HG03439 (cell line): ENCODE measurements around the gene ZFHX3.
A peak's percentile ranks its signal among the peaks of the same experiment; 100 is the strongest.

Experiments used
- ATAC-seq: cut with Tn5 transposase; IDR thresholded peaks from one replicate; pipeline ENCODE4 v1.9.1; 2021; ENCODE audit warnings: mild to moderate bottlenecking, moderate library complexity; ENCODE audit not compliant: unreplicated experiment

ZFHX3 gene

DNA sequence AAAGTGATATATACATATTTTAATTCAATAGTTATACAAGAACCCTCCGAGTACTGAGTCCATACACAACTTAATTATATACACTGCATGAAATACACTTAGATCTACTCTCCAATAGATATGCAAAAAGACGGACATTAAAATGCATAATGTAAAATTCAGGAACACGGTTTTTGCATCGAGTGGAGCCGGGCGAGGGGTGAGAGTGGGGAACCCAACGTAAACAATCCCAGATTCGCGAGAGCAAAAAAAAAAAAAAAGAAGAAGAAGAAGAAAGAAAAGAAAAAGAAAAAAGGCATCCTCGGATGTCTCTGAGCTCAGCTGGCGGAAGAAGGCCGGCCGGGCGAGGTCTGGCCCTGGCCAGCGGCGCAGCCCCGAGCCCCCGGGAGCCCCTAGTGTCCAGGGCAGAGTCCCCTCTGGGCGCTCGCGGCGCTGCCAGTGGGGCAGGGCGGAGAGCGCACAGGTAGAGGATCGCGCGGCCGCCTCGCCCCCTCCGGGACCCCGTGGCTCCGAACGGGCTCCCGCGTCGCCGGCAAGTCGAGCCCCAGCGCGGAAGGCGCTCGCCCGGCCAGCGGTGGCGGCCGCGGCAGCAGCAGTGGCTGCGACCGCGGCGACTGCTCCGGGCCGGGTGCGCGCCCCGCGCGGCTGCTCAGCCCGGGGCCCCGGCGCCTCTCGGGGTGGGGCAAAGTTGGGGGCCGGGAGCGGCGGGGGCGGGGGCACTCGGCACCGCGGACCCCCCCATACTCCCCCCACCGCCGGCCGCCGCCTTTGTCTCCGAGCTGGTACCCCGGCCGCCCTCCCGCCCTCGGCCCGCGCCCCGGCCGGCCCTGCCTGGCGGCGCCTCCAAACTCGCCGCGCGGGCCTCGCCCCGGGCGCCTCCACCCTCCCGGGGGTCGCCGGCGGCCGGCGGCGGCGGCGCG, 9.6 kb upstream of the ZFHX3 start:
- peak; percentile 52 for ATAC-seq

DNA sequence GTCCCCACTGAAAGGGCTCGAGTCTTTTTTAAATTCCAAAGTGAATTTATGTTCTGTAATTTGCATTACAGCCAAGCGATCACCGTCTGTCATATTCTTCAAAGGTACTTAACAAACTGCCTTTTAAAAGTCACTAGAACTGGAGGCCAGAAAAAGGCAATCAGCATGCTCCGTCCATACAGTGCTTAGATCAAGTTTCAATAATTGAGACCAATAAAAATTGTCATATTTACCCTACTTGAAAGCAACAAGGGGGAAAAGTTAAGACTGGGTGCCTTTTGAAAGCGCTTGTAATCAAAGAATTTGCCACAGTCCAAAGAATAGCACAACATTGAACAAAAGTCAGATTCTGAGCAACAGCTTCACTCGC, 9.0 kb upstream of the ZFHX3 start:
- no peak for ATAC-seq

DNA sequence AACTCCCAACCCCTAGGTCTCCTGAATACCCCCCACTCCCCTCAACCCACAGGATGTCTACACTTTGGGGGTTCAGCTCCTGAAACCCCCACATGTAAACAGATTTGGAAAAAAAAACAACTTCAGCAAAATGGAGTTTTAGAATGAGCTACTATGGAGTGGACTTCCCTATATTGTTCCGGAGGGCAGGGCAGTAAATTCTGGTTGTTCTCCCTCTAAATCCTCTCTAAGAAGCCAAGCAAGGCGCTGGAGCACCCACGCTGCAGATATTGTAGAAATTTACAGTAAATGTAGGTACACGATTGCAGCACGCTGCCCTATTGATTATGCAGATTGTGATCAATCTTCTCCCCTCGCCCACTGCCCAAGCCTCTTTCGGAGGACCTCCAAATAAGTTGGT, 8.5 kb upstream of the ZFHX3 start:
- ATAC-seq = no peak

DNA sequence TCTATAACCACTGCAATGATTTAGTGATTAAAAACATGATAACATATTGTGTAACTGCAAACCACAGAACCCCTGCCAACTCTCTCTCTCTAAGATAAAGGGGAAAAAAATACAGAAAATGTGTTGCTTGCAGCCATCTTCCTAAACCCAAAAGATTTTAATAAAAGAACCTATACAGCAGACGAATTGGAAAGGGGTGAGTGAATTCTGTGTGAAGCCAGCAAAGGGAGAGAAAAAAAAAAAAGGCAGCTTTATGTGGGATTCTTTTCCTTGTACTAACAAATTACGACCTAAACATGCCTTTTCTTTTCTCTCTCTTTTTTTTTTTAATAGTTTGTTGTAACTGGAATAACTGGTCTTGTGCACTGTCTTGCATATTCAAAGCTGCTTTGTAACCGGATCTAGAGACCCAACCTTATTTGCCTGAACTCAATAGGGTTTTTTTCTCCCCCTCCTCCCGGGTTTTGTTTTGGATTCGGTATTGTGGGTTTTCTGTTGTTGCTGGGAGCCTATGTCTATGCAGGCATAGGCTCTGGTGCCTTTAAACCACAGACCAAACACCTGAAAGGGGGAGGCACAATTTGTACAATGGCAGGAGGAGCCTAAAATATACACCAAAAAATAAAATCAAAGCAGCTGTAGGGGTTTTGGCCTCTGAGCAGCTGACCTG, 7.0 kb upstream of the ZFHX3 start:
- no peak for ATAC-seq

DNA sequence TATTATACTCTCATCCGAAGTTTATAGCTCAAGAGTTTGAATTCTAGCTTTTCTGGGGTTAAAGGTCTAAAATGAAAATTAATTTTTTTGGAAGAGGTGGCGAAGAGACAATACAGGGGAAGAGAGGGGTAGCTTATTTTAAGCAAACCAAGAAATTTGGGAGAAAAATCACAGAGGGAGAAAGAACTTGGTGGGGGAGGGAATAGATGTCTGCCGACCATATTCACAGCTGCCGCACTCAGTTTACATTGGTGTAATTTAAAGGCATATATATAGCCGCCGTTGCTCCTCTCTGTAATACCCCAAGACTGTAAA, 6.5 kb upstream of the ZFHX3 start:
- no peak for ATAC-seq

DNA sequence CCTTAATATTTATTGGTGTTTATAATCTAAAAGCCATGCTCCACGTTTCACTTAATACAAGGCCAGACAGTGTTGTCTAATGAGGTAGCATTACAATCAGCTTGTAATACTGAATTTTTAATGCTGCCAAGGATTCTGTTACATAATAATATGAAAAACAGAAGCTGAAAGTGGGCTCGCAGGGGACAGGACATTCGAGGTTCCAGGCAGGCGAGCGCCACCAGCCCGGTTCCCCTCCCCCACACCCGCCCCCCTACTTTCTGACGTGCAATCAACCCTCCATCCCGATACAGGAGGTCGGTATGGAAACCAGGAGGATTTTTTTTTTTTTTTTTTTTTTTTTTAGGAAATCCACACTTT, 6.2 kb upstream of the ZFHX3 start:
- ATAC-seq = no peak

DNA sequence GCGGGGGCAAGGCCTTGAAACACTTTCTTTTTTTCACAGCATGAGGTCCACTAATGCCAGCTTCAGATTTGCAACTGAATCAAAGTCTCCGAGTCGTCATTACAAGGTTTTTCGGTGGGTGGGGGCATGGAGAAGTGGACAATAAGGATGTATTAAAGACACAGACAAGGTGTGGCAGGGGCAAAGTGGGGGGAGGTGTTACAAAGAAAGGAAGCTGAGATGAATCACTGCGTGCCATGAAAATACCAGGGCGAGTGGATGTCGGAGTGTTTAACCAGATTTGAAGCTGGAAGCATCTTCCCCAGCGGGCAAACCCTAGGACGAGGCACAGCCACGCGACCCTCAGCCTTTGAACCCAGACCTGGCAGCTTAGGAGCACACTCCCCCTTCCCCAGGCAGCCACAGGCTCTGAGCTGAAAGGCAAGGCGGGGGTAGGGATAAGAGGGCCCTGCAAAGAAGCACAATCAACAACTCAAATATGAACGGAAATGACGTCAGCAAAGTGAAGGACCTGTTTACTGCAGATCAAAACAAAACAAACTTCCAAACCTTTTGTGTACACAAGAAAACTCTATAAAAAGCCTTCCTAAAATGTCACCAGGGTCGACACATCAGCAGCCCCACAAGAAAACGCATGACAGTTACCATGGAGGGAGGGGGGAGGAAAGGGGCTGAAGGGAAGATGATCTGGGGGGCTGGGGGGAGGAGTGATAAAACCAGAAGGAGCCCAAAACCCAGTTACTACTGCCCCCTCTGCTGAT, 5.6 kb upstream of the ZFHX3 start:
- no peak for ATAC-seq

DNA sequence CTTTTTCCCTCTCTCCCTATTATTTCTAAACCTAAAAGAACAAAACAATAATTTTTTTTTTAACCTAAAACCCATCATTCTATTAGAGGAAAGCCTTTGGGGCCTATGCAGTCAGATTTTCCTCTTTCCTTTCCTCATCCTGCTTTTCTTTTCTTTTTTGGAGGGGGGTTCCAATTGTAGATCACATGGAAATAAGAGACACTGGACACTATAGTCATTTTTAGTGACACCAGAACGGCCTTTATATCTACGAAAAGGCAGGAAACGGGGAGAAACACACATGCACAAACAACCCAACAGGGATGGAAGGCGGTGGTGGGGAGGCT, 5.1 kb upstream of the ZFHX3 start:
- ATAC-seq = no peak

DNA sequence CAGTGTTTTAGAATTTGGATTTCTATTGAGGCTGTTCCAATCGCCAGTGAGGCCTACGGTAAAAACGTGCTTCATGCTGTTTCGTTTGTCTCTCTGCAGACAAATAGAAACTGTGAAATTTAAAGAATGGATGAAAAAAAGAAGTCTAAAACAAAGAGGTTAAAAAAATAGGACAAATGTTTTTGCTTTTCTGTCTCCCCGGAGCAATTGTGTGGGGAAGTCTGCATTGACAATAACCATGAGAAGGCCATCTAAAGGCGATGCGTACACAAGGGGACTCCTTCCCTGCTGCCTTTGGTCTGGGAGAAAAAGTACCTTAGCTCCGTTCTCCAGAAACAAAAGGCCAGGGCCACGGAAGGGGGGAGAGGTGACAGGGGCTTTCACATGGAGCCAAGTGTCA, 4.6 kb upstream of the ZFHX3 start:
- no peak for ATAC-seq

DNA sequence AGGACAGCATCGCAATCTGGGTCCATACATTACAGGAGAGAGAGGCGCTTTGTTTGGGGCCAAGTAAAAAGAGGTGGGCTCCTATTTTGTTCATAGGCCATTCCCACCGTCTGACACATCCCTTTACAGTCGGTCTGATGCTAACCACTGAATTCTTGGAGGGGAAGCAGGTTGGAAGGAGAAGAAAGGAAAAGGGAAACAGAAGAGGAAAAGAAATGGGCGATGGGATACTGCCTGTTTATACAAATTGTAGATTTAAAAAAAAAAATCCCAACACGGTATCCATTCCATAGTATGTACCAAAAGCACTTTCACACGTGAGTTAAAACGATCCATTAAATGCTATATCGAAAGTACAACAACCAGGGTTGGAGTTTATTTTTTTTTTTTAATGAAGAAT, 4.0 kb upstream of the ZFHX3 start:
- no peak for ATAC-seq

DNA sequence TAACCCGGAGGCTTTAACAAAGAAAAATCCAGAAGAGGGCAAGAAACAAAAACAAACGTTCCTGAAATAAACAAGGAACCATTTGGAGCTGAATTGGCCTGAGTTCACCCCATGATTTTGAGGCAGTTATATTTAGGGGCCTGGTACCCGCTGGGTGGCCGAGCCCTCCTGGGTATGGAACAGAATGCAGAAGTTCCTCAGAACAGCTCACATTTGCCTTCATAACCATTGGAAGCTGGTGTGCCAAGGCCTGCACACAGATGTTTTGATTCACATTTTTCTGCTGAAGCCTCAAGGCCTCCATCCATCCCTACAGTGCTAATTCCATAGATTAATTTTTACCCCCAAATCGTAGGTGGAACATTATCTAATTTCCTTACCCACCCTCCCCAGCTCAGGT, 3.3 kb upstream of the ZFHX3 start:
- ATAC-seq = no peak

DNA sequence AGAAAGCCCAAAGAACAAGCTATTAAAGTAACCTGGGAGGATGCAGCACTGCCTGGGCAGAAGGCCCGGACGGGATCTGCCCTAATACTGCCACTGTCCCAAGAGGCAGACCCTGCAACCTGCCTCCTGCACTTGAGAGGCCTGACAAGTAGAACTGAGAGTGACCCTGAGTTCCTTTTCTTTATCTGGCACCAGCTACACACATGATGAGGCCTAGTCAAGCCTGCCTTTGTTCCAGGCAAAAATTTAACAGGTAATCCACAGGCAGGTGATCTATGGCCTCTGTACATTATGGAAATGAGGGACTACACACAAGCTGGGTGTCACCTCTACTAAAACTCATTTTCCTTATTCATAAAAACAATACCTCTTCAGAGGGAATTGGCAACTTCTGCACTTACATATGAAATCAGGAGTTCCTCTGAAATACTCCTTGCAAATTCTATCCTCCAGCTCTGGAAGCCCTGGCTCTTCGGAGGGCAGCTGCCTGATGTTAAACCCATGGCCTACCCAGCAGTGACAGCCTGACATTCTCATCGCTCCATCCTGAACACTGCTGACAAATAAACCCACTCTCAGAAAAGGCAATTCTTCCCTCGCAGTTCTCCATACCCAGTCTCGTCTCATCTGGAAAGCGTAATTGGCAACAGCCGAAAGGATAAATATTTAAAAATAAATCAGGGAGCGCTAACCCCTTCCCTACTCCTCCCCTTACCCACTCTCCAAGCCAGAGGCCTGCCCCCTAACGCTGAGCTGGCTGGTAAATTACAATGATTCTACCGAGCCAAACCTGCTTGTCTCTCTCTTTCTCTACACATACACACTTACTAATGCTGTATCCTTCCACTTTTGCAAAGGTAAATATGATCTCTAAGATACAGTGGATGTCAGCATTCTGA, 2.5 kb upstream of the ZFHX3 start:
- no peak for ATAC-seq

DNA sequence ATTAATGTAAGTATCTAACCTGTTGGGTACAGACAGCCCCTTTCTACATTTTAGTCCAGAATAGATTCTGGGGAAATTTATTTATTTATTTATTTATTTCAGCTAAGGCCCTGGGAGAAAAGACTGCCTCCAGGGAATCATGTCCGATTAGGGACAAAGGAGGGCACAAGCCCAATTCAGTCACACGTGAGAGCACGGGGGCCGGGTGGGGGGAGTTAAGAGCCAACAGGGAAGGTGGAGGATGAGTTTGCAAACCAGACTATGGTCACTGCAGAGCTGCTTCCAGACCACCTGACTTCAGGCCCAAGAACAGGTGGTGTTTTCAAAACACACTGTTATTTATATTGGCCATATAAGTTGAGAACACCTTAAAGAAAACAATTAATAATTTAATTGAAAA, 1.6 kb upstream of the ZFHX3 start:
- ATAC-seq = no peak

DNA sequence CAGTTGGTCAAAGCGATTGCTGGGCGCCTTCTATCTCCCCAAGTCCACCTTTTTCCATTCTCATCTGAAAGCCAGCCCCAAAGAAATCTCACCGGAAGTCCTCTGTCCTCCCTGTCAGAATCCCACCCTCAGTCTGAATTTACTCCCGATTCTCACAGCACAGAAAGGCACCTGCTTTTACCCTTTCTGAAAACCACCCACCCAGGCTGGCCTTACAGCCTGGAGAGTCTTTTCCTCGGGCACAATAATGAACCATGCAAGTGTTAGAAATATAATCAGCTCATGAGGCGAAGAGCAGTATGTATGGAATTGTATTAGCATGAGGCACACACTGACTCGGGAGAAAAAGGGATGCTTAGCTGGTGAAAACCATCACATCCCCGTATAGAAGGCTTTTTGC, 1.2 kb upstream of the ZFHX3 start:
- no peak for ATAC-seq

DNA sequence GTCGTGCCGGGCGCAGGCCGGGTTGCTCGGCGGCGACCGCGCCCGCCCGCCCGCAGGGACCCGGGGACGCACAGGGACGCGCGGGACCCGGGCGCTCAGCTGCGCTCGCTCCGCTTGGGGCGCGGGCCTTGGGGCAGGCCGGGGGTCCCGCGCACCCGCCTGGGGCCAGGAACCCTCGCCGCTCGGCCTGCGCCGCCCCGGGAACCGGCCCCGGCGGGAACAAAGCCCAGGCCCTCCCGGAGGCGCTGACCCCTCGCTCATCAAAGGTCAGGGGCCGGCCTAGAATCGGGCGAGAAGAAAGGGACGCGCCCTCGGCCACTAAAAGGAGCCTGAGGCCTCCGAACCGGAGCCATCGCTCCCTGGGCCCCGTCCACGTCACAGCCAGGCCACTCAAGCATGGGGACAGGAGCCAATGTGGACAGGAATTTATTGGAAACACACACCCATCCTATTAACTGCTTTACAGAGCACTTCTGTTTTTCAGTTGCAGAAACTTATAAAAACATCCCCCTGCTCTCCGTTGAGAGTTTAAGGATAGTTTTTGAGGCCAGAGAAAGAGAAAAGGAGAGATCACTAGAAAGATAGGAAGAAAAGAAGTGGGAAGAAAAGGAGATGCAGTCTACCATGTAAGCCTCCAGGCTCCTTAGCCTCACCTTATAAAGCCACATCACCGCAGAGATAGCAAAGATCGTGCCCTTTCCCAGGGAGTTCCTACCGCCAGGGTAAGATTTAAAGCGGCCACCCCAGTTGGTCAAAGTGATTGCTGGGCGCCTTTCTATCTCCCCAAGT, 558 bp upstream of the ZFHX3 start:
- peak; percentile 22 for ATAC-seq

DNA sequence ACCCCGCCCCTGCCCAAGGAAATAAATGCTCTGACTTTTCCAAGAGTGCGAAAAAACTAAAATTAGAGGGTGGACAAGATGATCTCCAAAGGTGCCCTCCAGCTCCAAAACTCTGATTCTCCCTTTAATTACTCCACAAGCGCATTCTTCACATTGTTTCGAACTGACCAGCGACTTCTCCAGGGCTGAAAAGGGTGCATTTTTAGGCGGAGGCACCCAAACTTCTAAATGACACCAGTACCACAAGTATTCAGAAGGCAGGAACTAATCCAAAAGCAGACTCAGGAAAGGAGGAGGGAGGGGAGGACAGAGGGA, 750 bp downstream of the ZFHX3 start:
- ATAC-seq = no peak

DNA sequence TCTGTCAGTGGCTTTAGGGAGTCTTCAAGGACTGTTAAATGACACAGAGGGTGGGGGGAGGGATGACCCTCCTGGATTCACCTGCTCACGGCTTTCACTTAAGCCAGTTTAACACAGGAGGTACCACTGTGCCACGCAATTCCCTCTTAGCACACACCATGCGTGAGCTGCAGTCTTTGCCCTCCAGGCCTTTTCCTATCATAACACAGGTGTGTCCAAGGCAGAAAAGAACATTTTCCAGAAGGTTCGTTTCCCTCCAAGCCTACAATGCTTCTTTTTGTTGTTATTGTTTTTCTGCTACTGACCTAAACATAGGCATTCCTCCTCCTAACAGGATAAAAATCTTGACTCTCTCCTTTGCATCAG, 1.1 kb downstream of the ZFHX3 start:
- no peak for ATAC-seq

DNA sequence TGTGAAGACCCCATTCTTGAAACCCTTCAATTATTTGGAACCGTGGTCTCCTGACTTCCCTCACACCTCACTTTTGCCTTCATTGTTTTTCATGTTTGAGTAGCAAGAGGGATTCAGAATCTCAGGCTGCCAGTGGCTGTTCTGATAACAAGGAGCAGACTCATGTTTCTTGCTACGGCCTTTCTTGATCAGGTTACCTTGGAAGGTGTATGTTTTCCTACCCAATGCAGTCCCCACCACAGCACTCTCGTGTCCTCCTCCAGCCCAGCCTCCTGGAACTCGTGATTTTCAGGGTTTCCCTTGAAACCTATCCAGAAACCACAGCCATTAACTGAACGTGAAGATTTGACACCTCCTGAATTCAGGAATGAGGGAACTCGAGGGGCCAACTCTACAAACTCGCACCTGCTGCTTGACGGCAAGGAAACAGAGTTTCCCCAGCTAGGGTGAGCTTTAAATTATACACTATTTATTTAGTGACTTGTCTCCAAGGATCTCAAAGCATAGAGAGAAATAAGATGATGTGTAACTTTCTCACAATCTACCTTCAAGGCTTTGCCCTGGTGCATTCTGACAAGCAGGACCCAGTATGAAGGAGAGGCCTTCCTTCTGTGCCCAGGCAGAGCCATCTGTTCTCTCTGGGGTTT, 1.6 kb downstream of the ZFHX3 start:
- no peak for ATAC-seq

DNA sequence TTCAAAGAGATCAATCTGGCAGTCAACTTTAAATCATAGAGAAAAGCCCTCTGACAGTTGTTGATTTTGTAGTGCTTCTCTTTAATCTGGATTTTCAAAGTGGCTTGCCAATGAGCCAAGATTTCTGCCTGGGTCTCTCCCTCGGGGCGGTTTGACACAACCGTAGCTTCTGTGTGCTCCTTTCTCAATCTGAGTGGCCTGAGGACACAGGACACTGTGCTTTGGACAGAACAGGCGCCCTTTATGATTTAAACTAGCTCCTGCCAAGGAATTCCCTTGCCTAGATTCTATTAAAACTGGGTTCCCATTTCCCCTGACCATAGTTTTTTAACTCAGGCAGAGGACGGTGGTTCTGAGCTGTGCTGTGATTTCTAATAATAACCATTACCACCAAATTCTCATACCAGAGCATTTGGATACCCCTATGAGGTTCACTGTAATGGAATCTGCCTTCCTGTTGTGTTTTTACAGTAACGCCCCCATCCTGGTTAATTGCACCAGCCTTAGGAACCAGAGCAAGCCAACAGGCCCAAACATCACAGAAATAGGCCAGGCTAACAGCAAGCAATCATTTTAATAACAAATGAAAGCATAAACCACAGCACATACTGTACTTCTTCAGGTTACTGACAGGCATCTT, 4.0 kb downstream of the ZFHX3 start:
- ATAC-seq = no peak

DNA sequence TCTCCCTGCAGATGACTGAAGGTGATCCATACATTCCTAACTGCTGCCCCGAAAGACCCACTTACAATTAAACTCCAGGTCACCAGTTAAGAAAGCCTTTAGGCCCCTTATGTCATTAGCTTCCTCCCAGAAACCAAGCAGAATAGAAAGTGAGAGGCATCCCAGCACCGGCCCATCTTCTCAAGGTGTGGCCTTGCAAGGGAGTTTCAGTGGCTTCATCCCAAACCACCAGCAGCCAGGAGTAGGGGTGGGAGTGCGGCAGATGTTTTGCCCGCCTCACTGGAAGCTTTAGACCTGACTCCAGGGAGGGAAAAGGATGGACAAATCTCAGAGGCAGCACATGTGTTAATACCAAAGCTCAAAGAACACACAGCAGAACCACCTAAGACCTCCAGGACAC, 5.1 kb downstream of the ZFHX3 start:
- ATAC-seq = no peak
